Measurements from ENCODE around the gene NTM. TPM values are rescaled to one million over a fixed set of nuclear protein-coding genes. Genes with fewer than 3 reads are reported as not detected.

Gene NTM
- total RNA-seq, 4 donors from 2014 or later, result 3.6 to 11.8 (median 7.8) TPM

- no peak overlapping the region for H3K4me3 ChIP-seq
- H3K4me1 ChIP-seq, result no peaks in the 10 kb centered on the region
- no peak for ATAC-seq
- WGBS, 2 donors (ENCODE audit: low coverage in 1 of 2), result 59 to 67% methylated on average over 7 to 10 of the region's 11 CpGs
- H3K27me3 ChIP-seq, result peaks cover 4% of the 10 kb centered on the region
- no peaks in the 10 kb centered on the region for H3K9me3 ChIP-seq
- H3K36me3 ChIP-seq, result no peaks in the 10 kb centered on the region
- TF ChIP-seq POLR2AphosphoS5 (IDR thresholded peaks at IDR 0.05), result no peak
- no peak for TF ChIP-seq POLR2A (IDR thresholded peaks at IDR 0.05)
- no peak for TF ChIP-seq EP300 (IDR thresholded peaks at IDR 0.05)
- TF ChIP-seq CTCF (IDR thresholded peaks at IDR 0.05), result no peak
- no peak overlapping the region for H3K27ac ChIP-seq
Observed at GRCh38 chr11:131349368-131350086, 20.9 kb upstream of the NTM start.

DNA sequence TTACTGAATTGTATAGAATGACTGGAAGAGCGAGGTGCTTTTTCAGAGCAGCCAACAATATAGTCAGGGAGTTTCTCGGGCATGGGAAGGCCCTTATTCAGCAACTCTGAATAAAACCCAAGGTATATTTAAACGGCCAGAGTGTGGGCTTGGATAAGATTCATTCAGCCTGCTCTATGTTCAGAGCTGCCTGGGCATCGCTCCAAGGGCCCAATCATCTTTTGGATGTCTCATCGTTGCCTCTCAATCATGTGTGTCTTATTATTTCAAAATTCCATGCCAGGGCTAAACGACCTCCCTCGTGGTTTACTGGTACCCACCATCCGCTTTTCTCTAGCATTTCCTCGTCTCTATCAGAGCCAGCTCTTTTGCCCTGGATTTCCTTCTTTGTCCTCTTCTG lies 19.5 kb upstream of the NTM start:
- Histone ChIP-seq H3K9me3 (no peaks in the 10 kb centered on the region), H3K4me3 (no peak overlapping the region), H3K36me3 (no peaks in the 10 kb centered on the region), H3K4me1 (no peaks in the 10 kb centered on the region), H3K27me3 (no peaks in the 10 kb centered on the region), H3K27ac (no peak overlapping the region)
- ATAC-seq, result no peak
- TF ChIP-seq EP300 (IDR thresholded peaks at IDR 0.05) (no peak), CTCF (IDR thresholded peaks at IDR 0.05) (no peak), POLR2AphosphoS5 (IDR thresholded peaks at IDR 0.05) (no peak), POLR2A (IDR thresholded peaks at IDR 0.05) (no peak)
- WGBS, 2 donors (ENCODE audit: low coverage in 1 of 2), result 61 to 77% methylated on average over 5 to 9 of the region's 9 CpGs

- Histone ChIP-seq H3K4me1 (no peaks in the 10 kb centered on the region), H3K4me3 (no peak overlapping the region), H3K9me3 (no peaks in the 10 kb centered on the region), H3K36me3 (no peaks in the 10 kb centered on the region), H3K27me3 (no peaks in the 10 kb centered on the region), H3K27ac (no peak overlapping the region)
- TF ChIP-seq POLR2AphosphoS5 (IDR thresholded peaks at IDR 0.05) (no peak), CTCF (IDR thresholded peaks at IDR 0.05) (no peak), EP300 (IDR thresholded peaks at IDR 0.05) (no peak), POLR2A (IDR thresholded peaks at IDR 0.05) (no peak)
- no peak for ATAC-seq
- 18 to 20% methylated on average over 1 of the region's 1 CpG for WGBS, 2 donors (ENCODE audit: low coverage in 1 of 2)
Observed at GRCh38 chr11:131351848-131352247, 18.6 kb upstream of the NTM start.

- H3K27ac ChIP-seq, result no peak overlapping the region
- no peaks in the 10 kb centered on the region for H3K27me3 ChIP-seq
- H3K9me3 ChIP-seq, result no peaks in the 10 kb centered on the region
- no peaks in the 10 kb centered on the region for H3K4me1 ChIP-seq
- H3K4me3 ChIP-seq, result no peak overlapping the region
- WGBS, 2 donors (ENCODE audit: low coverage in 1 of 2), result 43 to 60% methylated on average over 1 of the region's 2 CpGs
- ATAC-seq, result no peak
- no peaks in the 10 kb centered on the region for H3K36me3 ChIP-seq
- TF ChIP-seq POLR2A (IDR thresholded peaks at IDR 0.05), result no peak
- TF ChIP-seq POLR2AphosphoS5 (IDR thresholded peaks at IDR 0.05), result no peak
- no peak for TF ChIP-seq CTCF (IDR thresholded peaks at IDR 0.05)
- TF ChIP-seq EP300 (IDR thresholded peaks at IDR 0.05), result no peak
Observed at GRCh38 chr11:131353766-131354165, 16.6 kb upstream of the NTM start.

GRCh38 chr11:131354251-131354701 lies 16.1 kb upstream of the NTM start:
- Histone ChIP-seq H3K9me3 (no peaks in the 10 kb centered on the region), H3K27me3 (no peaks in the 10 kb centered on the region), H3K4me3 (no peak overlapping the region), H3K4me1 (no peaks in the 10 kb centered on the region), H3K36me3 (no peaks in the 10 kb centered on the region), H3K27ac (no peak overlapping the region)
- no peak for TF ChIP-seq EP300 (IDR thresholded peaks at IDR 0.05)
- TF ChIP-seq CTCF (IDR thresholded peaks at IDR 0.05), result no peak
- no peak for TF ChIP-seq POLR2A (IDR thresholded peaks at IDR 0.05)
- no peak for TF ChIP-seq POLR2AphosphoS5 (IDR thresholded peaks at IDR 0.05)
- WGBS, 2 donors (ENCODE audit: low coverage in 1 of 2), result 0 to 47% methylated on average over 2 to 5 of the region's 5 CpGs
- ATAC-seq, result no peak
